ENCODE data around the gene SORBS1. TPM values are rescaled to one million over a fixed set of nuclear protein-coding genes. Genes with fewer than 3 reads are reported as not detected.

Gene SORBS1
- total and polyA plus RNA-seq, 5 experiments from 2014 or later, result 0.25 to 1.7 (median 0.49) TPM

DNA sequence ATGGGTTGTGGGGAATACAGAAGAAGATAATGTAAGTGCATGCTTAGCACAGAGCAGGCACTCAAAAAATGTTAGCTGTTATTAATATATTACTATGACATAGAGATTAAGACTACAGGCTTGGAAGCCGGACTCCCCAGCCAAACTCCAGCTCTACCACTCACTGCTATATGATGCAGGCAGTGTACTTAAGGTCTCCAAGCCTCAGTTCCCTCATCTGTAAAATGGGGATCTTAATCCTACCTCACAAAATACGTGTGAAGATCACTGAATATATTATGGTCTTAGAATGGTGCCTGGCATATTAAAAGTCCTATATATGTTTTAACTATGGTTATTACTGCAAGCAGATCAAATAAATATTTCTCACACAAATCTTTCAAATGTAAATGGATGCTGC is 275.6 kb downstream of the SORBS1 start:
- DNase-seq, result no peak
- H3K27me3 Mint-ChIP-seq, result peaks cover 16 to 53% (median 21%) of the 10 kb centered on the region in 5 donors
- H3K4me3 Mint-ChIP-seq, result no peak overlapping the region
- ATAC-seq, result no peak
- H3K9me3 Mint-ChIP-seq, result no peaks in the 10 kb centered on the region
- H3K4me1 Mint-ChIP-seq, result peaks cover 0 to 32% (median 2%) of the 10 kb centered on the region in 4 donors
- no peaks in the 10 kb centered on the region for H3K36me3 Mint-ChIP-seq
- POLR2A ChIA-PET, result no interaction called here
- H3K27ac Mint-ChIP-seq, result no peak overlapping the region

GRCh38 chr10:95284807-95285206 is 276.4 kb downstream of the SORBS1 start:
- no peak overlapping the region for H3K4me3 Mint-ChIP-seq

DNA sequence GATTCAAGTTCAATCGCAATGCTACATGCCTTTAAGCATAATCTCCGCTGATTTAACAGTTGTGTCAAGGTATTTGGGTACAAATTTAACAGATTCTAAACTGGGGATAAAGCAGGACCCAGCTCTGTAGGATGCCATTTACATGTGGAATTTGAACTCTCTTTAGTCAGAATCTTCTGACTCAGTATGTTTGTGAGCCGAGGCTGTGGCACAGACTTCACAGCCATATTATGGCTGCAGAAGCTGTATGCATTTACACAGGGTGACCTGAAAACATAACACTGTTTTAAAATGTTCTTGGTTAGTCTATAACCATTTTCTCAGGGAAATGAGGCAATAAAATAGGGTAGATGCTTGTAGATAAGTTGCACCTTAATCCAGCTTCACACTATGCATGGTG is 279.1 kb downstream of the SORBS1 start:
- Mint-ChIP-seq H3K4me1 (peaks cover 0 to 26% (median 0%) of the 10 kb centered on the region in 4 donors), H3K27me3 (peaks cover 2 to 20% (median 7%) of the 10 kb centered on the region in 5 donors), H3K9me3 (no peaks in the 10 kb centered on the region), H3K27ac (no peak overlapping the region), H3K4me3 (no peak overlapping the region), H3K36me3 (no peaks in the 10 kb centered on the region)
- ATAC-seq (no peak), DNase-seq (no peak)
- POLR2A ChIA-PET, result no interaction called here

More at GRCh38 chr10:95284807-95285206, 276.4 kb downstream of the SORBS1 start:
- ATAC-seq (no peak), DNase-seq (no peak)
- Mint-ChIP-seq H3K36me3 (no peaks in the 10 kb centered on the region), H3K27ac (no peak overlapping the region), H3K4me1 (peaks cover 0 to 28% (median 0%) of the 10 kb centered on the region in 4 donors), H3K27me3 (peaks cover 13 to 47% (median 18%) of the 10 kb centered on the region in 5 donors), H3K9me3 (no peaks in the 10 kb centered on the region)
- POLR2A ChIA-PET, result no interaction called here

DNA sequence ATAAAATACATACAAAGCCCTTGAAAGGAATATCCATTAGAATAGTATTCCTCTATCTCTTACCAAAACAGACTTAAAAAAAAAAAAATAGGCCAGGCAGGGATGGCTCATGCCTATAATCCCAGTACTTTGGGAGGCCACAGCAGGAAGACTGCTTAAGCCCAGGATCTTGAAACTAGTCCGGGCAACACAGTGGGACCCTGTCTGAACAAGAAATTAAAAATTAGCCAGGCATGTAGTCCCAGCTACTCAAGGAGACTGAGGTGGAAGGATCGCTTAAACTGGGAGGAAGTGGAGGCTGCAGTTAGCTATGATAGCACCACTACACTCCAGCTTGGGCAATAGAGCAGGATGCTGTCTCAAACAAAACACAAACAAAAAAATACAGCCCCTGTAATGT is 280.0 kb downstream of the SORBS1 start:
- POLR2A ChIA-PET, result no interaction called here
- Mint-ChIP-seq H3K36me3 (no peaks in the 10 kb centered on the region), H3K27me3 (peaks cover 0 to 12% (median 7%) of the 10 kb centered on the region in 5 donors), H3K4me1 (peaks cover 0 to 30% (median 0%) of the 10 kb centered on the region in 4 donors), H3K27ac (no peak overlapping the region), H3K4me3 (no peak overlapping the region), H3K9me3 (no peaks in the 10 kb centered on the region)
- DNase-seq (no peak), ATAC-seq (no peak)

GRCh38 chr10:95280637-95281036 is 280.5 kb downstream of the SORBS1 start:
- no peaks in the 10 kb centered on the region for H3K36me3 Mint-ChIP-seq
- H3K4me1 Mint-ChIP-seq, result peaks cover 0 to 30% (median 0%) of the 10 kb centered on the region in 4 donors
- DNase-seq, result no peak
- ATAC-seq, result no peak
- POLR2A ChIA-PET, result no interaction called here
- H3K4me3 Mint-ChIP-seq, result no peak overlapping the region
- no peaks in the 10 kb centered on the region for H3K9me3 Mint-ChIP-seq
- no peak overlapping the region for H3K27ac Mint-ChIP-seq
- peaks cover 0 to 12% (median 7%) of the 10 kb centered on the region in 5 donors for H3K27me3 Mint-ChIP-seq

DNA sequence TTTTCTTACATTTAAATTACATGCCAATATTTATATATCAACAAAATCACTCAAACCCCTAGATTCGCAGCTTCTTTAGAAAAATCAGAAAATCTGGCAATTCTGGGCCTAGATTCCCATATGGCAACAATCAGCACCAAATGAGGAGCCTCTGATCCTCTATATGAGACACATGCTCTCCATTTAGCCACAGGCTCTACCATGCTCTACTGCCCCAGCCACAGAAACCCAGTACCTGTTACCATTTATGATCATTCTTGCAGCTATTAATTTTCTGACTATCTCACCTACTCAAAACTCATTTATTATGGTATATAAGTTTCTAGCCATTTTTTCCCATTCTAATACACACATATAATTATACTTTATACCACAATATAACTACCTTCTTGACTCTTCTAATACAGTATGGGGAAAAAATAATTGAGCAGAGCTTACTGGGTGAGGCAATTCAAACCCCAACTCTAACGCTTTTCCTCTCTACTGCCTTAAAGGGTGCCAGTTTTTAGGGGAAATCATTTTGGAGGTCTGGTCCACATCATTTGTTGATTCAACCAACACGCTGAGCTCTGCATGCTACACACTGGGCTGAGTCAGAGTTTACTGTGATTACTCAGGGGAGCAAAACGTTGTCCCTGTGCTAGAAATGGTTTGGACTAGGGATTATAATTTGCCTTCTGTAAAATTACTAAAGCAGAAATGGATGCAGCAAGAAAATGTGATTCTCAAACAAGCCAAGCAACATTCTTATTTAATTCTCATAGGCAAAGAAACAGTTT is 281.9 kb downstream of the SORBS1 start:
- no peak overlapping the region for H3K27ac Mint-ChIP-seq
- POLR2A ChIA-PET, result no interaction called here
- H3K36me3 Mint-ChIP-seq, result no peaks in the 10 kb centered on the region
- no peak overlapping the region for H3K4me3 Mint-ChIP-seq
- peaks cover 0 to 23% (median 0%) of the 10 kb centered on the region in 4 donors for H3K4me1 Mint-ChIP-seq
- peaks cover 1 to 10% (median 6%) of the 10 kb centered on the region in 5 donors for H3K27me3 Mint-ChIP-seq
- no peaks in the 10 kb centered on the region for H3K9me3 Mint-ChIP-seq
- ATAC-seq, result no peak
- no peak for DNase-seq

GRCh38 chr10:95278061-95278988 is 282.8 kb downstream of the SORBS1 start:
- POLR2A ChIA-PET, result no interaction called here
- peaks cover 0 to 23% (median 0%) of the 10 kb centered on the region in 4 donors for H3K4me1 Mint-ChIP-seq
- H3K36me3 Mint-ChIP-seq, result no peaks in the 10 kb centered on the region
- ATAC-seq (no peak), DNase-seq (no peak)
- no peaks in the 10 kb centered on the region for H3K9me3 Mint-ChIP-seq
- no peak overlapping the region for H3K27ac Mint-ChIP-seq
- H3K4me3 Mint-ChIP-seq, result no peak overlapping the region
- H3K27me3 Mint-ChIP-seq, result peaks cover 1 to 10% (median 5%) of the 10 kb centered on the region in 5 donors

GRCh38 chr10:95277614-95278013 is 283.6 kb downstream of the SORBS1 start:
- Mint-ChIP-seq H3K4me3 (no peak overlapping the region), H3K9me3 (no peaks in the 10 kb centered on the region), H3K36me3 (no peaks in the 10 kb centered on the region), H3K27me3 (peaks cover 1 to 10% (median 3%) of the 10 kb centered on the region in 5 donors), H3K27ac (no peak overlapping the region), H3K4me1 (peaks cover 0 to 23% (median 0%) of the 10 kb centered on the region in 4 donors)
- ATAC-seq (no peak), DNase-seq (no peak)
- POLR2A ChIA-PET, result no interaction called here

GRCh38 chr10:95277201-95277570 is 284.0 kb downstream of the SORBS1 start:
- POLR2A ChIA-PET, result no interaction called here

GRCh38 chr10:95276367-95277200 is 284.6 kb downstream of the SORBS1 start:
- Mint-ChIP-seq H3K27ac (no peak overlapping the region), H3K4me1 (peaks cover 0 to 23% (median 0%) of the 10 kb centered on the region in 4 donors)

More at GRCh38 chr10:95277201-95277570, 284.0 kb downstream of the SORBS1 start:
- DNase-seq, result no peak
- no peak for ATAC-seq
- Mint-ChIP-seq H3K4me1 (peaks cover 0 to 23% (median 0%) of the 10 kb centered on the region in 4 donors), H3K27ac (no peak overlapping the region), H3K36me3 (no peaks in the 10 kb centered on the region), H3K9me3 (no peaks in the 10 kb centered on the region), H3K27me3 (peaks cover under 1 to 10% (median 3%) of the 10 kb centered on the region in 5 donors), H3K4me3 (no peak overlapping the region)

DNA sequence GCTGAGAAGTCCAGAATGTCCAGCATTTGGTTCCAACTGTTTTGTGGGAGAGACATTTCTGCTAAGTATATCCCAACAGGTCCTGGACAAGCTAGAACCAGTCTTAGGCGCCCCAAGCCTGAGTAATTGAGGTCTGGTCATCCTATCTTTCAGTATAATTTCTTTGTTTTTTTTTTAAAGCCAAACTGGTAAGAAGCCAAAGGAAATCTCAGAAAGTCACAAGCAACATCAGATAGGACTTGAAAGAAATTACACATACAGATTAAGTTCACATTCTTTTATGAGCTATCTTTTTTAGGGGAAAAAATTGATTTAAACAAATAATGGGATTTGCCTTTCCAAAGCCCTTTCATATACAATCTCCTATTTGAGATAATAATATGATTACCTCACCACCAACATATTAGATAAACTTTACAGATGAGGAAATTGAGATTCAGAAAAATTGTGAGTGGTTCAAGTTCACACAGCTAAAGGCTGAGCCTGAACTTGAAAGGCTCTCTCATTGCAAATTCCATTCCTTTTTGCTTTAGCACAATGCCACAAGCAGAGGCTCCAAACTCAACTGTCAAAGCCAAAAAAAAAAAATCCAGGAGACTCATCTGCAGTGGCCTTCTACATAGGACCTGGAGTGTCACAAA is 285.3 kb downstream of the SORBS1 start:
- no peaks in the 10 kb centered on the region for H3K9me3 Mint-ChIP-seq
- POLR2A ChIA-PET, result no interaction called here
- peaks cover 0 to 19% (median 0%) of the 10 kb centered on the region in 4 donors for H3K4me1 Mint-ChIP-seq
- no peak for ATAC-seq
- peaks cover 0 to 10% (median 3%) of the 10 kb centered on the region in 5 donors for H3K27me3 Mint-ChIP-seq
- H3K27ac Mint-ChIP-seq, result no peak overlapping the region
- no peak for DNase-seq
- H3K36me3 Mint-ChIP-seq, result no peaks in the 10 kb centered on the region
- H3K4me3 Mint-ChIP-seq, result no peak overlapping the region

More at GRCh38 chr10:95276367-95277200, 284.6 kb downstream of the SORBS1 start:
- H3K27me3 Mint-ChIP-seq, result peaks cover 0 to 10% (median 3%) of the 10 kb centered on the region in 5 donors
- no peaks in the 10 kb centered on the region for H3K36me3 Mint-ChIP-seq
- DNase-seq (no peak), ATAC-seq (no peak)
- POLR2A ChIA-PET, result no interaction called here
- no peak overlapping the region for H3K4me3 Mint-ChIP-seq
- H3K9me3 Mint-ChIP-seq, result no peaks in the 10 kb centered on the region
